ENCODE results near the gene VASP. TPM values are rescaled to one million over a fixed set of nuclear protein-coding genes. Genes with fewer than 3 reads are reported as not detected.

Gene VASP
- polyA plus RNA-seq, 3 donors = 132 to 154 (median 144) TPM

GRCh38 chr19:45564131-45564780 is 57.0 kb downstream of the VASP start:
- no peak for DNase-seq
- H3K27ac Mint-ChIP-seq = peak overlapping the region in 1 of 7 donors; percentile 5
- no peak for TF ChIP-seq CTCF (IDR thresholded peaks at IDR 0.05)
- Histone ChIP-seq H3K36me3 (replicated peaks in 1 of 2; ENCODE audit: control insufficient read depth in 1 of 2, insufficient read depth in 2 of 2, low read length in 2 of 2) (peaks cover 0 to 4% of the 10 kb centered on the region in 2 donors), H3K9me3 (replicated peaks in 1 of 2; ENCODE audit: control insufficient read depth in 1 of 2, insufficient read depth in 1 of 2, low read length in 2 of 2) (no peaks in the 10 kb centered on the region), H4K20me1 (ENCODE audit: insufficient read depth, low read length) (peaks cover 7% of the 10 kb centered on the region), H3K27ac (ENCODE audit: low read depth in 1 of 2, low read length in 2 of 2) (no peak overlapping the region), H3K4me1 (ENCODE audit: control insufficient read depth in 1 of 2, insufficient read depth in 2 of 2, low read length in 2 of 2) (no peaks in the 10 kb centered on the region), H2AFZ (ENCODE audit: insufficient read depth, low read depth, low read length, poor library complexity, severe bottlenecking) (no peak overlapping the region), H3K79me2 (ENCODE audit: insufficient read depth, low read length) (no peaks in the 10 kb centered on the region), H3K4me3 (replicated peaks in 1 of 3; ENCODE audit: low read depth in 2 of 3, low read length in 3 of 3) (no peak overlapping the region), H3K27me3 (ENCODE audit: control insufficient read depth in 2 of 2, insufficient read depth in 2 of 2, low read length in 2 of 2) (no peaks in the 10 kb centered on the region), H3K4me2 (replicated peaks; ENCODE audit: extremely low read depth, low read length, poor library complexity, severe bottlenecking) (no peak overlapping the region), H3K9ac (ENCODE audit: insufficient read depth, low read length, poor library complexity, severe bottlenecking) (no peak overlapping the region)
- intact Hi-C loops (cut with micrococcal nuclease) = no loop called here
- peaks cover 8 to 17% of the 10 kb centered on the region in 2 donors for H3K36me3 Mint-ChIP-seq
- WGBS (ENCODE audit: insufficient coverage) = 53% methylated on average over 3 of the region's 5 CpGs
- no peaks in the 10 kb centered on the region for H3K4me1 Mint-ChIP-seq
- H3K4me3 Mint-ChIP-seq = no peak overlapping the region
- H3K27me3 Mint-ChIP-seq (ENCODE audit: low read depth in 3 of 3) = no peaks in the 10 kb centered on the region
- H3K9me3 Mint-ChIP-seq = no peaks in the 10 kb centered on the region

GRCh38 chr19:45567609-45568008 is 60.3 kb downstream of the VASP start:
- no peaks in the 10 kb centered on the region for H3K27me3 Mint-ChIP-seq (ENCODE audit: low read depth in 3 of 3)
- no peaks in the 10 kb centered on the region for H3K4me1 Mint-ChIP-seq
- Histone ChIP-seq H2AFZ (ENCODE audit: insufficient read depth, low read depth, low read length, poor library complexity, severe bottlenecking) (no peak overlapping the region), H3K4me2 (replicated peaks; ENCODE audit: extremely low read depth, low read length, poor library complexity, severe bottlenecking) (no peak overlapping the region), H3K79me2 (ENCODE audit: insufficient read depth, low read length) (no peaks in the 10 kb centered on the region), H3K27ac (ENCODE audit: low read depth in 1 of 2, low read length in 2 of 2) (no peak overlapping the region), H3K36me3 (replicated peaks in 1 of 2; ENCODE audit: control insufficient read depth in 1 of 2, insufficient read depth in 2 of 2, low read length in 2 of 2) (no peaks in the 10 kb centered on the region), H4K20me1 (ENCODE audit: insufficient read depth, low read length) (peaks cover 17% of the 10 kb centered on the region), H3K9me3 (replicated peaks in 1 of 2; ENCODE audit: control insufficient read depth in 1 of 2, insufficient read depth in 1 of 2, low read length in 2 of 2) (no peaks in the 10 kb centered on the region), H3K27me3 (ENCODE audit: control insufficient read depth in 2 of 2, insufficient read depth in 2 of 2, low read length in 2 of 2) (no peaks in the 10 kb centered on the region), H3K4me3 (replicated peaks in 1 of 3; ENCODE audit: low read depth in 2 of 3, low read length in 3 of 3) (no peak overlapping the region), H3K4me1 (ENCODE audit: control insufficient read depth in 1 of 2, insufficient read depth in 2 of 2, low read length in 2 of 2) (no peaks in the 10 kb centered on the region), H3K9ac (ENCODE audit: insufficient read depth, low read length, poor library complexity, severe bottlenecking) (no peak overlapping the region)
- WGBS (ENCODE audit: insufficient coverage) = no CpG with 5 or more reads among the region's 2 CpGs
- peaks cover 2 to 3% of the 10 kb centered on the region in 2 donors for H3K36me3 Mint-ChIP-seq
- peaks cover 0 to 3% (median 0%) of the 10 kb centered on the region in 7 donors for H3K9me3 Mint-ChIP-seq
- no peak overlapping the region for H3K4me3 Mint-ChIP-seq
- TF ChIP-seq CTCF (IDR thresholded peaks at IDR 0.05) = no peak
- no peak for DNase-seq
- no peak overlapping the region for H3K27ac Mint-ChIP-seq
- intact Hi-C loops (cut with micrococcal nuclease) = no loop called here
